ENCODE results near the gene MAP7D2. TPM values are rescaled to one million over a fixed set of nuclear protein-coding genes. Genes with fewer than 3 reads are reported as not detected.

Gene MAP7D2
- polyA plus RNA-seq, 10 donors, result 0.39 to 1.7 (median 0.60) TPM

GRCh38 chrX:20116087-20116576 is 575 bp downstream of the MAP7D2 start:
- peak in 1 of 3 donors; percentile 4 for DNase-seq

- no peak for DNase-seq
Observed at GRCh38 chrX:20112022-20112774, 4.5 kb downstream of the MAP7D2 start.

GRCh38 chrX:20111271-20111670 is 5.4 kb downstream of the MAP7D2 start:
- no peak for DNase-seq

GRCh38 chrX:20101934-20102581 is 14.6 kb downstream of the MAP7D2 start:
- DNase-seq, result no peak

- no peak for DNase-seq
Observed at GRCh38 chrX:20091499-20091898, 25.2 kb downstream of the MAP7D2 start.

GRCh38 chrX:20089845-20090244 is 26.9 kb downstream of the MAP7D2 start:
- no peak for DNase-seq

- no peak for DNase-seq
Observed at GRCh38 chrX:20080277-20080676, 36.4 kb downstream of the MAP7D2 start.

- no peak for DNase-seq
Observed at GRCh38 chrX:20071511-20072079, 45.1 kb downstream of the MAP7D2 start.

GRCh38 chrX:20067709-20068561 is 48.8 kb downstream of the MAP7D2 start:
- DNase-seq, result peak; percentile 57 to 67 (median 63)

- peak; percentile 24 to 61 (median 28) for DNase-seq
Observed at GRCh38 chrX:20066968-20067708, 49.6 kb downstream of the MAP7D2 start.

- no peak for DNase-seq
Observed at GRCh38 chrX:20063716-20064351, 52.9 kb downstream of the MAP7D2 start.

GRCh38 chrX:20063153-20063552 is 53.6 kb downstream of the MAP7D2 start:
- no peak for DNase-seq

- DNase-seq, result no peak
Observed at GRCh38 chrX:20061855-20062254, 54.9 kb downstream of the MAP7D2 start.

GRCh38 chrX:20060961-20061748 is 55.6 kb downstream of the MAP7D2 start:
- DNase-seq, result no peak

GRCh38 chrX:20059467-20060128 is 57.1 kb downstream of the MAP7D2 start:
- peak in 1 of 3 donors; percentile 26 for DNase-seq

- no peak for DNase-seq
Observed at GRCh38 chrX:20057479-20057878, 59.2 kb downstream of the MAP7D2 start.

- DNase-seq, result no peak
Observed at GRCh38 chrX:20056704-20057103, 60.0 kb downstream of the MAP7D2 start.

GRCh38 chrX:20053537-20053936 is 63.2 kb downstream of the MAP7D2 start:
- DNase-seq, result no peak

- DNase-seq, result no peak
Observed at GRCh38 chrX:20046864-20047263, 69.8 kb downstream of the MAP7D2 start.

All from muscle of back (tissue), 11 donors.